Progenitor cell of endocrine pancreas (in vitro differentiated cells): ENCODE results near the gene COX6B1. TPM values are rescaled to one million over a fixed set of nuclear protein-coding genes. Genes with fewer than 3 reads are reported as not detected.
"Not testable (repeated sequence)": the region's sequence is repeated elsewhere in the genome, so short reads cannot be mapped to it uniquely, and the experiment has no call there.

ENCODE experiments used
- DNase-seq: peaks from one replicate; pipeline ENCODE4 v3.0.0; 2021; ENCODE audit warnings: low spot score; ENCODE audit not compliant: unreplicated experiment
- H3K27ac Mint-ChIP-seq: 2 replicates; pipeline ENCODE4 v1.8.0; 2021; ENCODE audit warnings: mild to moderate bottlenecking, moderate library complexity, mixed read lengths
- H3K27me3 Mint-ChIP-seq: 2 replicates; pipeline ENCODE4 v1.8.0; 2021; ENCODE audit warnings: mixed read lengths
- H3K36me3 Mint-ChIP-seq: 2 replicates; pipeline ENCODE4 v1.8.0; 2022; ENCODE audit warnings: mixed read lengths; ENCODE audit not compliant: insufficient read depth
- H3K4me1 Mint-ChIP-seq: 2 replicates; pipeline ENCODE4 v1.8.0; 2021; ENCODE audit warnings: low read depth, mixed read lengths
- H3K4me3 Mint-ChIP-seq: 2 replicates; pipeline ENCODE4 v1.8.0; 2021; ENCODE audit warnings: low read depth, mild to moderate bottlenecking, moderate library complexity, mixed read lengths
- H3K9me3 Mint-ChIP-seq: 2 replicates; pipeline ENCODE4 v1.8.0; 2021; ENCODE audit warnings: low read depth, mixed read lengths
- CTCF ChIP-seq: fragments of 200-600 bp; sonication (generic); IDR thresholded peaks from one replicate; pipeline ENCODE4 v1.5.0; 2021; ENCODE audit warnings: antibody characterized with exemption, mild to moderate bottlenecking; ENCODE audit not compliant: unreplicated experiment
- total RNA-seq: library from RNA; stranded (reverse); gene quantifications from 2 replicates; pipeline ENCODE4 v1.2.1, GENCODE V29; 2021

The COX6B1 gene
- total RNA-seq, 1 donor from 2014 or later, result 307 TPM

GRCh38 chr19:35644987-35645679, 3.0 kb upstream of the COX6B1 start:
- H3K9me3 Mint-ChIP-seq, result no peaks in the 10 kb centered on the region
- peak overlapping the region; percentile 92 for H3K27ac Mint-ChIP-seq
- H3K36me3 Mint-ChIP-seq, result no peaks in the 10 kb centered on the region
- DNase-seq, result peak; percentile 53
- H3K27me3 Mint-ChIP-seq, result peaks cover 8% of the 10 kb centered on the region
- peak overlapping the region; percentile 79 for H3K4me3 Mint-ChIP-seq
- TF ChIP-seq CTCF, result no peak
- H3K4me1 Mint-ChIP-seq, result peaks cover 14% of the 10 kb centered on the region

GRCh38 chr19:35645680-35646511, 2.2 kb upstream of the COX6B1 start:
- Mint-ChIP-seq H3K4me1 (peaks cover 14% of the 10 kb centered on the region), H3K27me3 (peaks cover 8% of the 10 kb centered on the region), H3K9me3 (no peaks in the 10 kb centered on the region), H3K36me3 (no peaks in the 10 kb centered on the region), H3K4me3 (no peak overlapping the region), H3K27ac (no peak overlapping the region)
- no peak for TF ChIP-seq CTCF
- DNase-seq, result no peak

- no peak for DNase-seq
- no peaks in the 10 kb centered on the region for H3K9me3 Mint-ChIP-seq
- H3K4me3 Mint-ChIP-seq, result no peak overlapping the region
- no peak overlapping the region for H3K27ac Mint-ChIP-seq
- no peak for TF ChIP-seq CTCF
- H3K36me3 Mint-ChIP-seq, result peaks cover 7% of the 10 kb centered on the region
- H3K27me3 Mint-ChIP-seq, result peaks cover 6% of the 10 kb centered on the region
- H3K4me1 Mint-ChIP-seq, result peaks cover 7% of the 10 kb centered on the region
These were observed 2.5 kb downstream of the COX6B1 start for GRCh38 chr19:35650581-35650980.

GRCh38 chr19:35654828-35655227, 6.7 kb downstream of the COX6B1 start:
- H3K4me3 Mint-ChIP-seq, H3K27me3 Mint-ChIP-seq, H3K4me1 Mint-ChIP-seq, DNase-seq, H3K27ac Mint-ChIP-seq, H3K9me3 Mint-ChIP-seq: not testable (repeated sequence)
- H3K36me3 Mint-ChIP-seq, result peaks cover 27% of the 10 kb centered on the region

- Mint-ChIP-seq H3K4me3 (no peak overlapping the region), H3K9me3 (no peaks in the 10 kb centered on the region), H3K27ac (no peak overlapping the region), H3K27me3 (no peaks in the 10 kb centered on the region), H3K4me1 (no peaks in the 10 kb centered on the region), H3K36me3 (peaks cover 28% of the 10 kb centered on the region)
- TF ChIP-seq CTCF, result no peak
- no peak for DNase-seq
These were observed 7.5 kb downstream of the COX6B1 start for GRCh38 chr19:35655600-35655999.
